Mucosa of rectum (tissue), 2 donors: ENCODE data around the gene SLC23A2.
"Not testable (repeated sequence)": the region's sequence is repeated elsewhere in the genome, so short reads cannot be mapped to it uniquely, and the experiment has no call there.

Experiments
- H3K27ac ChIP-seq, 2 donors: one replicate each; pipeline ENCODE4 v1.7.0; 2013; ENCODE audit warnings: inconsistent platforms in 2 of 2, low read depth in 2 of 2, low read length in 2 of 2
- H3K27me3 ChIP-seq, 2 donors: one replicate each; pipeline ENCODE4 v1.7.0; 2013; ENCODE audit warnings: low read length in 2 of 2; ENCODE audit not compliant: control insufficient read depth in 2 of 2, insufficient read depth in 2 of 2
- H3K36me3 ChIP-seq, 2 donors: one replicate each; pipeline ENCODE4 v1.7.0; 2013; ENCODE audit warnings: low read length in 2 of 2; ENCODE audit not compliant: control insufficient read depth in 2 of 2, insufficient read depth in 2 of 2
- H3K4me1 ChIP-seq, 2 donors: one replicate each; pipeline ENCODE4 v1.7.0; 2013; ENCODE audit warnings: low read length in 2 of 2, mild to moderate bottlenecking in 1 of 2; ENCODE audit not compliant: control insufficient read depth in 2 of 2, insufficient read depth in 2 of 2
- H3K4me3 ChIP-seq, 2 donors: one replicate each; pipeline ENCODE4 v1.7.0; 2013; ENCODE audit warnings: low read length in 2 of 2
- H3K9ac ChIP-seq, 2 donors: one replicate each; pipeline ENCODE4 v1.7.0; 2013; ENCODE audit warnings: low read length in 2 of 2, low read depth in 1 of 2, mild to moderate bottlenecking in 1 of 2
- H3K9me3 ChIP-seq, 2 donors: one replicate each; pipeline ENCODE4 v1.7.0; 2013; ENCODE audit warnings: low read length in 2 of 2; ENCODE audit not compliant: control insufficient read depth in 2 of 2
- donor health status: healthy.
- donor health status: Normal muscosa, but diverticular disease.

The SLC23A2 gene

GRCh38 chr20:5008759-5009158 lies 7.4 kb upstream of the SLC23A2 start:
- no peaks in the 10 kb centered on the region for H3K27me3 ChIP-seq
- no peak overlapping the region for H3K9ac ChIP-seq
- no peaks in the 10 kb centered on the region for H3K9me3 ChIP-seq
- no peak overlapping the region for H3K4me3 ChIP-seq
- H3K27ac ChIP-seq = no peak overlapping the region
- H3K4me1 ChIP-seq = no peaks in the 10 kb centered on the region
- no peaks in the 10 kb centered on the region for H3K36me3 ChIP-seq

GRCh38 chr20:5005326-5005725 lies 4.0 kb upstream of the SLC23A2 start:
- H3K4me3 ChIP-seq = no peak overlapping the region
- no peaks in the 10 kb centered on the region for H3K27me3 ChIP-seq
- no peak overlapping the region for H3K9ac ChIP-seq
- no peaks in the 10 kb centered on the region for H3K9me3 ChIP-seq
- peaks cover 1 to 5% of the 10 kb centered on the region in 2 donors for H3K4me1 ChIP-seq
- no peak overlapping the region for H3K27ac ChIP-seq
- H3K36me3 ChIP-seq = no peaks in the 10 kb centered on the region

GRCh38 chr20:5004825-5005224 lies 3.5 kb upstream of the SLC23A2 start:
- H3K9me3 ChIP-seq, H3K9ac ChIP-seq, H3K27ac ChIP-seq, H3K4me3 ChIP-seq, H3K36me3 ChIP-seq, H3K27me3 ChIP-seq: not testable (repeated sequence)
- peaks cover 6 to 10% of the 10 kb centered on the region in 2 donors for H3K4me1 ChIP-seq

GRCh38 chr20:5003626-5004025 lies 2.3 kb upstream of the SLC23A2 start:
- Histone ChIP-seq H3K4me3 (no peak overlapping the region), H3K4me1 (peaks cover 8 to 11% of the 10 kb centered on the region in 2 donors), H3K9ac (no peak overlapping the region), H3K36me3 (no peaks in the 10 kb centered on the region), H3K27me3 (no peaks in the 10 kb centered on the region), H3K9me3 (no peaks in the 10 kb centered on the region), H3K27ac (no peak overlapping the region)

- Histone ChIP-seq H3K4me3 (peak overlapping the region; percentile 61 to 79), H3K27me3 (no peaks in the 10 kb centered on the region), H3K9ac (peak overlapping the region; percentile 66 to 68), H3K9me3 (no peaks in the 10 kb centered on the region), H3K4me1 (peaks cover 8 to 11% of the 10 kb centered on the region in 2 donors), H3K27ac (no peak overlapping the region), H3K36me3 (no peaks in the 10 kb centered on the region)
Measured at GRCh38 chr20:5002077-5002413, 735 bp upstream of the SLC23A2 start.

- Histone ChIP-seq H3K4me3 (peak overlapping the region; percentile 61 to 73), H3K9ac (peak overlapping the region; percentile 59 to 65), H3K36me3 (no peaks in the 10 kb centered on the region), H3K9me3 (no peaks in the 10 kb centered on the region), H3K4me1 (peaks cover 8 to 11% of the 10 kb centered on the region in 2 donors), H3K27me3 (no peaks in the 10 kb centered on the region), H3K27ac (peak overlapping the region in 1 of 2 donors; percentile 32)
Measured at GRCh38 chr20:5000263-5001173, 792 bp downstream of the SLC23A2 start.

- no peaks in the 10 kb centered on the region for H3K9me3 ChIP-seq
- H3K36me3 ChIP-seq = no peaks in the 10 kb centered on the region
- no peaks in the 10 kb centered on the region for H3K27me3 ChIP-seq
- peak overlapping the region; percentile 61 to 73 for H3K4me3 ChIP-seq
- H3K4me1 ChIP-seq = peaks cover 8 to 11% of the 10 kb centered on the region in 2 donors
- no peak overlapping the region for H3K9ac ChIP-seq
- H3K27ac ChIP-seq = no peak overlapping the region
Measured at GRCh38 chr20:4999788-5000187, 1.5 kb downstream of the SLC23A2 start.

- Histone ChIP-seq H3K27me3 (no peaks in the 10 kb centered on the region), H3K4me3 (no peak overlapping the region), H3K9me3 (no peaks in the 10 kb centered on the region), H3K9ac (no peak overlapping the region), H3K36me3 (no peaks in the 10 kb centered on the region), H3K27ac (no peak overlapping the region), H3K4me1 (peaks cover 8 to 11% of the 10 kb centered on the region in 2 donors)
Measured at GRCh38 chr20:4998160-4998651, 3.1 kb downstream of the SLC23A2 start.

- no peaks in the 10 kb centered on the region for H3K27me3 ChIP-seq
- H3K27ac ChIP-seq = no peak overlapping the region
Measured at GRCh38 chr20:4997222-4997621, 4.1 kb downstream of the SLC23A2 start.

GRCh38 chr20:4989570-4989969 lies 11.7 kb downstream of the SLC23A2 start:
- Histone ChIP-seq H3K9me3 (no peaks in the 10 kb centered on the region), H3K9ac (no peak overlapping the region), H3K36me3 (no peaks in the 10 kb centered on the region), H3K4me3 (no peak overlapping the region), H3K4me1 (no peaks in the 10 kb centered on the region), H3K27ac (no peak overlapping the region), H3K27me3 (no peaks in the 10 kb centered on the region)

More at GRCh38 chr20:4997222-4997621, 4.1 kb downstream of the SLC23A2 start:
- Histone ChIP-seq H3K36me3 (no peaks in the 10 kb centered on the region), H3K9ac (no peak overlapping the region), H3K4me1 (peaks cover 8 to 11% of the 10 kb centered on the region in 2 donors), H3K4me3 (no peak overlapping the region), H3K9me3 (no peaks in the 10 kb centered on the region)
